ENCODE measurements around the gene RNF214.

The RNF214 gene

DNA sequence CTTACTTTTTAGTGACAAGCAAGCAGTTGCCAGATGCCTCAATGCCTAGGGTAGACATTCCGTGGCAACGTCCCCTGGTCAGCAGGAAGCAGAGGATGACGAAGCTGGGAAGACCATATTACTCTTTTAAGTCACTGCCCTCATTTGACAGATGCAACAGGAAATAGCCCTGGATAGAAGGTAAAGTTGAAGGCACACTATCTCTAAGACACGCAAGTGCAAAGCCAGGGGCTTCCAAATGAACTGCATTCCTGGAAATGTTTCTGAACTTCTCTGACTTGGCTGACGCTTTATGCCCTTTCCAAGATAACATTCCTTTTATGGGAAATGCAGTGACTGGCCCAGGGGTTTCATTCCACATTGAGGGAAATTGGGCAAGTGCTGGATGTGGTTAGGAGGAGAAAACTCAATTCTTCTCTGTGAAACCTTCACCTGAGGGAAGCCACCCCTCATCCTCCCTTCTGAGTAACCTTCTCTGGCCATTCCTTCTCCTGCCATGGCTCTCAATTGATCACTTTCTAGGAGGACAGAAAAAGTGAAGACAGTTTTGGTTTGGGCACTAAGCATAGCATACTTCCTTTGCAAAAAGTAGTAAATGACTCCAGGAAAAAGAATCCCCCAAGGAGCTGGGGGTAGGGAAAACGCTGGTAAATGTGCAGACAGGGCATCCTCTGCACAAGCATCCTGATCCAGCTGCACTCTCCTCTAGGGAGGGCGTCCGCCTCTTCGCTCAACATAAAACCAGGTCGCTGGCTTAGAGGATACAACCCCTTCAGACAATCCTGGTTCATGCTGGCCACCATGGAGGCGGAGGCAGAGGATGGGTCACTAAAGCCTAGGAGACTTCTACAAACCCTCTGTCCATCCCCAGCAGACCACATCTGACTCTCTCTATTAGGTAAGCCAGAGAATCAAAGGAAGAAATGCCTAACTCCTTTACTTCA is 15.1 kb upstream of the RNF214 start:
- no peak for DNase-seq

DNA sequence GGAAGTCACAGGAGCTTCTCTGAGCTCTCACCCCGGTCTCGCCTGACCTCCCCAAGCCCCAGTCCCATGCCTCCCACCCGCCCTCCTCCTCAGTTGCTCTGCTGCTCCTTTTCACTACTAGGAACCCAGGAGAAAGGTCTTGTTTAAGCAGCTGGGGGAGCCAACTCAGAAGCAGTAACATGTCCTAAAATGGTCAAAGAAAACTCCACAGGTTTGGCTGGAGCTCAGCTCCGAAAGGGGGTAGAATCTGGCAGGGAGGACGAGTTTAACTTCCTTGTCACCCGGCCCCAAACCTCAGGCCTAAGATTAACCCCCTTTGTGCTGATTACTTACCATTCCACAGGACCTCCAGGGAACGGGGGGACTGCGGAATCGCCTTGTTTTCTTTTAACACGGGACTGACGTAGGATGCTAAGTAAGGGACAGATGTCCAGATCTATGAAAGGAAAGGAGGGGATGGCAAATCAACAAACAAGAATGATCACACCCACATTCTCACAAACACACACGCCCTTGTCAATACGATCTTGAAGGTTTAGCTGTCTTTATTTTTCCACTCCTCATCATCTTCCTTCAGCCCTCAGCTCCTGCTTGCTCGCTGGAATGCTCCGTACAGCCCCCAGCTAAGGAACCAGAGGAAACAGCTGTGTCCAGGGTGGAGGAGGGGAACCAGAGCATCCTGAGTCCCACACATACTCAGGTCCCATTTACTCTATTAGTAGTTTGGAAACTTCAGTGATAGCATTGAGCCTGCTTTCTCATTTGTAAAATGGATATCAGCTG is 14.1 kb upstream of the RNF214 start:
- no peak for DNase-seq

DNA sequence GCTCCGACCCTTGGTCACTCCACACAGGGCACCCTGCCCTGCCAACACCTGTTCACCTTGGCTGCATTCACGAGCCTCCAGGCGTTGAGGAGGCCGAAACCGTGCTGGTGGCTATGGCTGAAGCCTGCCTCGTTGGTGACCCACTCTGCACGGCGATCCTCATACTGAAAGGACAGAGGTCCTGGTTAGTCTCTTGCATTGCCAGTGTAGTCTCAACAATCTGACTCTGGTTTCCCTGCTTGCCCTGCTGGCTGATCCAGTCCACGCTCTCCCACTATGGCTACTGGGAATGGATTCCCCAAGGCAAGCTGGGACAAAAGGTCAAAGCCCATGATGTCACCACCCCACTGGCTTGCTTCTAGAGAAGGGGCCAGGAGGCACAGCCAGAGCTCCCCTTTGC is 13.5 kb upstream of the RNF214 start:
- no peak for DNase-seq

DNA sequence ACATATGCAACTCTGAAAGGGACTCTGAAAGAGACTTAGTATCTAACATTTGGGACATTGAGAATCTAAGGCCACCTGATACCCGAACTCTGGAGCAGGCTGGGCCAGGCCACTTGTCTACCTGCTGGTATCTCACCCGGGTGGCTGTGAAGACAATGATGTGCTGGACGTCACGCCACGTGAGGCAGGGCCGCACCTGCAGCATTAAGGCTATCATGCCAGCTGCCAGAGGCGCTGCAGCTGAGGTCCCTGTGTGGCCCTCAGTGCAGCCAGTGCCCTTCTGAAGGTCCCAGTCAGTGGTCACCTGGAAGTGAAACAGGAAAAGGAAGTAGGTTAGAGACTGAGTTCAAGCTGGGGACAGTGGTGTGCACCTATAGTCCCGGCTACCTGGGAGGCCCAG is 13.0 kb upstream of the RNF214 start:
- no peak for DNase-seq

DNA sequence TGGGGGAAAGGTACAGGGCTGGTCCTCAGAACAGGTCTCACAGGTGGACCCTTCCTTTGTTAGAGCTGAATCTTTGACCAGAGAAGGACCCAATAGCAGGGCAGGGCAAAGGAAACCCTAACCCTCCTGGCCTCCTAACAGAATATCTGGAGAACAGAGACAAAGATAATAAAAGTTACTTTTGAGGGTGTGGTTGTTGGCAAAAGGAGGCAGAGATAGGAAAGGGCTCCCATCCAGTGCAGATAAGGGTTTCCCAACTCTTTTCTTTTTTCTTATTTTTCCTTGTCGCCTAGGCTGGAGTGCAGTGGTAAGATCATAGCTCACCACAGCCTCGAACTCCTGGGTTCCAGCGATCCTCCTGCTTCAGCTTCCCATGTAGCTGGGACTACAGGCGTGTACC is 12.5 kb upstream of the RNF214 start:
- DNase-seq = no peak

DNA sequence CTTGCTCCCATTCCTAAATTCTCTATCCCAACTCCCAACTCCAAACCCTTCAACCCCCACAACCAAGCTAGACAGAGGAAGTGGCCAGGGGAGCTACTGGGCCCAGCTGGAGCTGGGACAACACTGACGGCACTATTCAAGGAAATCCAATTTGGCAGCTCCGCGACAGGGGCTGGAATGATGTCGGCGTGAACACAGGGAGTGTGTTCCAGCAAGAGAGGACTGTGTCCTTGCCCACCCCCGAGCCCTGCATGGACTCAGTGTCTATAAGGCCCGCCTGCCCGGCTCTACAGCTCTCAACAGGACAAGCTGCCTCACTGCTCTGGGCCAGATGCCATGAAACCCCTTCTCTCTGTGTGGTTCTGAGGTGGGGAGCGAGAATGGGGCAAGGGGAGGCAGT is 11.9 kb upstream of the RNF214 start:
- peak in 10 of 14 donors; percentile 16 to 86 (median 48) for DNase-seq

DNA sequence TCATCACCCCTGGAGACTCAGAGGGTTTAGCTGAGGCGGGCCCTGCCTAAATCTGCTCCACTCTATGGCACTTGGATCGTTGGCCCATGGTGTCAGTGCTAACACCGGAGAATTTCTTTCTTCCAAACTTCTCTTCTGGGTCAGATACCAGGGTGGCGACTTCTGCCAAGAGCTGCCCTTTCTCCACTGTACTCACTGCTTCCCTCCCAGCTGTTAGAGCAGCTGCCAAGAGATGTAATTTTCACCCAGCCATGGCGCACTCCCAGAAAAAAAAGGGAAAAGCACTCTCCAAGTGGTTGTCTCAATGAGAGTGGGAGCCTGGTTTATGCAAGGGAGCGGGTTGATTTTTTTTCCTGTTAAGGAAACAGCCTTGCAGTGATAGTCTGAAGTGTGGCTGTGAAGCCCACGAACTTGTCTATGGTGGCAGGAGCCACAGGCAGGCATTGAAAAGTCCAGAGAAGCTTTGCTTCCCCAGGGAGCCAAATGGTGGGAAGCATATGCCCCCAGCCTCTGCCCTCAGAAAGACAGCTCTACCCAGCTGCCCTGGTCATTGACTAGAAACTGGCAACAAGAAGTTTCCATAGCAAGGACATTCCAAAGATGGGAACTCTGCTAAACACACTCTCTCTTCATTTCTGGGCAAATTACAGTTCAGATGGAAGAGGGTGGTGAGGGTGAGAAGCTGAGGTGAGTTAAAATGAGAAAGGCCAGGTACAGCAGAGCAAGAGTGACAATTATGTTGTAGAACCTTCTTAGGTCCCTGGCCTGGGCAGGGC is 11.3 kb upstream of the RNF214 start:
- no peak for DNase-seq

DNA sequence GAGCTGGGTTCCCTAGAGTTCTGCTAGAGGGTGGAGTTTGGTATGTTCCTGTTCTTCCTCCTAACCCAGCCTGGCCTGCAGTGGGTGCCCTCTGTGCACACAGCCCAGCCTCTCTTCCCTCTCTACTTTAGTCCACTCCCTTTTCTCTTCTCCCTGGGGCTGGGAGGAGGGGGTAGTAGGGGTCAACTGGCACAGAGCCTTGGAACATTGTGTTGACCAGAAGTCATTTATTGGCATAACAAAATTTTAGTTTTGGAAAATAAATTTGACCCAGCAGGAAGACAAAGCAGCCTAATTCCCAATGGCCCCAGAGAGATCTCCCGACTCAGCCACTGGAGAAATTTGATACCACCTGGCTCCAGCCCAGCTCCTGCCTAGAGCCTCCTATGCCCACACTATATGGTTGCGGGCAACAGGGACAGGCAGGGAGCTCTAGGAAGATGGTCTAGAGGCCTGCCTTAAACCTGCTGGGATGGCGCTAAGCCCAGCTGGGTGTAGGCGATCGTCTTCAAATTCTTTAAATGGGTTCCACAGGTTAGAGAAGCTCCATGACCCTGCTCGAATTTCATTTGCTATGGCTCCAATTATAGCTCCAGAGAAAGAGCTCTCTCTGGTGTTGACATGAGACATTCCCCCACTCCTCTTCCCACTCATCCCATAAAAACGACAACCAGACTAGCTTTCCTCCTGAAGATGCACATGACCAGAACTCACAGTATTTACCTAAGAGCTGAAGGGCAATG is 10.5 kb upstream of the RNF214 start:
- no peak for DNase-seq

DNA sequence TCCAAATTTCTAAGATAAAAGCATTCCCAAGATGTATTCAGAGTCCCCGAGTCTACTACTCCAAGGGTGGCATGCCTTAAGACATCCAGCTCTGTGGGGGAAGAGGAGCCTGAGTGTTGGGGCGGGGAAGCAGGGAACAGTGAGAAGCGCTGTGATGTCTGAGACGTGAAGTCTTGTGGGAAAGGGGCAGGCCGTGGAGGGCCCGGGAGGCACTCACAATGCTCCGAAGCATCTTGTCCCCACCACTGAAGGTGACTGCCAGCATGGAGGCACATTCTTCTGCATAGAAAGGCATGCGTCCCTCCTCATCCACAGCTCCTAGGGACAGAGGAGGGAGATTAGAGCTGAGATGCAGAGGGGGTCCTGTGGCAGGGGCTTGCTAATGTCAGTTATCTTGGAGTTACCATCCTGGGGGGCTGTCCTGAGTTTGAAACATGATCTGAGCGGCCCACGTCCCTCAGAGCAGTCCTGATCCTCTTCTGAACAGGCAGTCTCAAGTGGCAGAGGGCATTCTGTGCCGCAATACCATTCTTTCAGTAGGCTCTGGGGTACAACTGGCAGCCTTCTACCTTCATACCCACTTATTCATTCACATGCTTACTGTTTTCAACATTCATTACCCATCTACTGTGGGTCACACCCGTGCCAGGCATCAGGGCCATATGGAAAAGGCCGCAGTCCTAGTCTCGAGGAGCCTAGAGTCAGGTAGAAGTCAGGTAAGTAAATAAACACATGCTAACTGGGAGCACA is 9.3 kb upstream of the RNF214 start:
- no peak for DNase-seq

DNA sequence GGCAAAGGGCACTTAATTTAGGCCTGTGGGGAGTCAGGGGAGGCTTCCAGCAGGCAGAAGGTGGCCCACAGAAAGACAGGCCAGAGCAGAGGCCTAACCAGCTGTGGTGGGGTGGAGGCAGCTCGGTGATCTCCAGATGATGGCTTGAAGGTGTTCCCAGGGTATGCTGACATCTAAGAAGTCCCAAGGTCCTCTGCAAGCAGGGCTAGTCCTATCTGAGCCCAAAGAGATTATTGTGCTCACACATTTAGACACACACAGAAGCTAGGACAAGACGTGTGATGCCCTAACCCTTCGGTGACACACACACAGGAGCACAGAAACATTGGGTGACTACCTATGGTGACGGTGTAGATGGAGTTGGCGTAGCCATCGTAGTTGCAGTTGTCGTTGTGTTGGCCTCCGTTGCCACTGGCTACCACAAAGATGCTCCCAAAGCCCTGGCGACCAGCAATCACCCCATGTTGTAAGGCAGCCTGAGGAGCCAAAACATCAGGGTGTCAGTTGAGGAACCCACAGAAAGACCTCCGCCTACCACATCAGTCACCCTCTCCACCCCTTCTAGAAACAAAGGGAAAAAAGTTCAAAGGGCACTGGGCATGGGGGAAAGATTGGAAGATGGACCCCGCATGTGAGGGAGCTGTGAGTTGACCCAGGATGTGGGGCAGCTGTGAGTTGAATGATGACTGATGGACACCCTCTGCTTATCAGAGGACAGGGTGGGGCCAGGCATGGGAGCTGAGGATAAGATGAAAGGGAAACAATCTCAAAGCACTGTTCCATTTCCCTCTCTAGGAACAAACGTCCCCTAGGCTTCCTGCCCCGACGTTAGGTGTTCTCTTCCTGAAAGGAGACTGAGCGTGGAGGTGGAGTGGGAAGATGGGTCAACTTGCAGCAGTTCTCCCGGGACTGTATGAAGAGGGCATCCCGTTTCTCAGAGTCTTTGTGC is 8.5 kb upstream of the RNF214 start:
- no peak for DNase-seq

DNA sequence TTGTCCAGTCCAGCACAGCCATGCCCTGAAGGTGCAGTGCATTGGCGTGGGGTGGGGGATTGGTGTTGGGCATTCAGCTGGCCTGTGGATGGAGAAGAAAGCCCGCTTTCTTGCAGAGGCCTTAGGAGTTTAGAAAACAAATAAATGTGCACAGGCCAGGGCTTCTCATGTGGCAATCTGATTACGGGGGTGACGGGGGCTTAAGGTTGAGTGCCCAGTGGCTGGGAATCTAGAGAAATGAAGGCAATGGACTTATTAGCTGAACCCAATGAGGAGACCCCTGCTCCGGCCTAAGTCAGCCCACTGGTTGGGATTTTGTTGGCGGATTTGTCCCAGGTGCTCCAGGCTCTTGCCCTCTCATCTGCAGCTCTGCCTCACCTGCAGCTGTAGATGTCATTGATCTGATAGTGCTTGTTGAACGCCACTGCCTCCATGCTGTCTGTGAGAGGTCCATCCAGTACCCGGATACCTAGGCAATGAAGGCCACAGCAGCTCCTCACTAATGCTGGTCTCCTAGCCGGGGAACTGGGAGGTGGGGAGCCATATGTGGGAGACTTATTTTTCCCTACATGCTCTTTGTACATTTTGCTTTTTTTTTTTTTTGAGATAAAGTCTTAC is 6.8 kb upstream of the RNF214 start:
- DNase-seq = no peak

DNA sequence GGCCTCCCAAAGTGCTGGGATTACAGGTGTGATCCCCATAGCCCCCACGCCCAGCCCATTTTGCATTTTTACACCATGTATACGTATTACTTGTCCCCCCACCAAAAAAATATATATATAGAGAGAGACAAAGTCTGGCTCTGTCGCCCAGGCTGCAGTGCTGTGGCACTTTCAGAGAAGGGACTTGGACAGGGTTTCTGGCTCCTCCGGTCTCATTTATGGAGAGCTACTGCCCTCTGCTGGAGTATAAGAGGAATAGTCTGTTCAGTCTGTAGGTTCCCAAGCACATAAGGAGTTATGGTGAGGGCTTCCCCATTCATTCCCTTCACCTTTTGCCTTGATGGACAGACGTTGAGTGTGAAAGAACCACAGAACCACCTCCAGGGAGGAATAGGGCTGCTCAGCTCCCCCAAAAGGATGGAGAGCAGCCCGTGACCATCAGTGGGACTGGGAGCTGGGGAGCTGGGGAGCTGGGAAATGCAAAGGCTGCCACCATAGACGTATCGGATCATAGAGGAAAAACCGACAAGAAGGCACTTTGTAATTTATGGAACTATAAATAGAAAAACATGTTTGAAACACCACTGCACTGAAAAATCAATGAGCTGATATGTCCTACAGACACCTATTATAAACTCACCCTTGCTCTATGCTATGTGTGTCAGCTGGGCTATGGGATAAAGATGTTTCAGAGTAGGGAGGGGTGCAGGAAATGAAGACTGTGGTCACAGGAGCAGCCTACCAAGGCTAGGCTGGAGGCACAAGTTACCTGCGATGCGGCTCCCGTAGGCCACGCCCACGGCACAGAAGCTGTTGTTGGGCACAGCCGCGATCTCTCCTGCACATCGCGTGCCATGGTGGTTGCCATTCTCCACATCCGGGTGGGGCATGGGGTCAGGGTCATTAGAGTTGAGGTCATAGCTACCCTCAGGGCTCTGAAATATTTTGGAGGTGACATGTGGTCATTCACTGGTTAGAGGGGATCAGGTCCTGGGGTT is 5.8 kb upstream of the RNF214 start:
- DNase-seq = peak in 8 of 14 donors; percentile 21 to 59 (median 34)

DNA sequence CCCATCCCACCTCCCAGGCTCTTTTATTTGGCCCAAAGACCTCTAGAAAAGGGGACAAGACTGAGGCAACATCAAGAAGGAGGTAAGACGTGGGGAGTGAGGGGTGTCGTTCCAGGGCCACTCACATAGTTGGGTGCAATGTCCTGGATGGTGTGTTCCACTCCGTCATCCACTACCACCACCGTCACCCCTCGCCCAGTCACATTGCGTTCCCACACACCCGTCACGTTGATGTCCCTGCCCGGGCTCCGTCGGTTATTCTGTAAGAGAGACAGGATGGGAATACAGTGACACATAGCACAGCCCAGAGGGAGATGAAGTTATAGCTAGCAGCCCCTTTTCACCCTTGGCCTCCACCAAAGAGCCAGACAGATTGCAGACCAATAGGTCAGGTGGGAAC is 4.4 kb upstream of the RNF214 start:
- DNase-seq = no peak

DNA sequence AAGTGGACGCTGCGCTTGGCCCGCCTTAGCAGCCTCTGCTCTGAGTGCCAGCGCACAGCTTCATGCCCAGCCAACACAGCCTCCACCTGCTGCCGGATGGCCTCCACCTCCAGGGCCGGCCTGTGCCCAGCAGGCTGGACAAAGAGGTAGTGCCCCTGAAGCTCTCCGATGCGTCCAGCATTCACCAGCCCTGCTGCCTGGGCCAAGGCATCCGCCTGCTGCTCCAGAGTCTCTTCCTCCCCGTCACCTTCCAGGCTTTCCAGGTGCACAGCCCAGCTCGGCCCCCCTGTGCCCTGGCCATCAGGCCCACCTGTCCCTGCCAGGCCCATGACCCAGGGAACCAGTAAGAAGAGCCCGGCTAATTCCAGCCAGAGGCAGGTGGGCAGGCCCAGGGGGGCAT is 3.1 kb upstream of the RNF214 start:
- no peak for DNase-seq

DNA sequence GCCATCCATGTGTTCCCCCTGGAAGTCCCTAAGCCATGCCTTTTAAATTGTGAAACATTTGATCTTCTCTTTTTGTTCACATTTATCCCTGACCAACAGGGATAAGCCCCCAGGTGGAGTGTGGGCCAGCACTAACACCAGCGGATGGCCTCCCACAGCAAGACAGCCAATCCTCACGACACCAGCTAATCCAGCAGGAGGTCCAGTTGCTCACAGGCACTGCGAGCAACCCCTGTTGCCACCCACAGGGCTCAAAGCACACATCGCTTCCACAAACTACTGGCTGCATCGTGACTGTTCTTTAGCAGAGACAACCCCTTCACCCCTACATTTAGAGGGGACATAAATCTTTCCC is 2.6 kb upstream of the RNF214 start:
- DNase-seq = no peak

DNA sequence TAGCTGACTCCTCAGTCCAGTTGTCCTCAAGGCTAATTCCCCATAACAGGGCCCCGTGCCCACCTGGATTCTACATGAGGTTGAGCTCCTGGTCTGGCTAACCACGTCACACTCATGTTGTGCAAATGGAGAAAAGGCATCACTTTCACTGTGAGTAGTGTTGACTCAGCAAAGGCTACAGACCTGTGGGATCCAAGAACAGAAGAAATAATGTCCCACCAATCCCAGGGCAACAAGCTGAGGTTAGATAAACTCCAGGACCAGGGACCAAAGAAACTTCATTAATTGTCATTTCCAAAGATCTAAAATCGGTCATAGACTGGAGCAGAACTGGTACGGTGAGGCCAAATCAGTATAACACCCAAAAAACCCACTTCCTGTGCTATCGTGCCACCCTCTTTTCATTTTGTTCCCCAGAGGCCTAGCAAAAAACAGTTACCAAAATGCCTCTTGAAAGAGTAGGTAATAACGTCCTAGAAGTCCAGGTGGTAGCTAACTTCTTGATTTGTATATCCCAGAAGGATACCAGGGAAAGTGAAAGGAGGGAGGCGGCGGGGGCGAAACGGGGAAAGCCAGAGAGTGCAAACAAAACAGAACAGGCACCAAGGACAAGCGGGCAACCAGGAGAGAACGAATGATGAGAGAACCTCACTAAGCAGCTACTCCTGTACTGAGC is 2.0 kb upstream of the RNF214 start:
- DNase-seq = no peak

DNA sequence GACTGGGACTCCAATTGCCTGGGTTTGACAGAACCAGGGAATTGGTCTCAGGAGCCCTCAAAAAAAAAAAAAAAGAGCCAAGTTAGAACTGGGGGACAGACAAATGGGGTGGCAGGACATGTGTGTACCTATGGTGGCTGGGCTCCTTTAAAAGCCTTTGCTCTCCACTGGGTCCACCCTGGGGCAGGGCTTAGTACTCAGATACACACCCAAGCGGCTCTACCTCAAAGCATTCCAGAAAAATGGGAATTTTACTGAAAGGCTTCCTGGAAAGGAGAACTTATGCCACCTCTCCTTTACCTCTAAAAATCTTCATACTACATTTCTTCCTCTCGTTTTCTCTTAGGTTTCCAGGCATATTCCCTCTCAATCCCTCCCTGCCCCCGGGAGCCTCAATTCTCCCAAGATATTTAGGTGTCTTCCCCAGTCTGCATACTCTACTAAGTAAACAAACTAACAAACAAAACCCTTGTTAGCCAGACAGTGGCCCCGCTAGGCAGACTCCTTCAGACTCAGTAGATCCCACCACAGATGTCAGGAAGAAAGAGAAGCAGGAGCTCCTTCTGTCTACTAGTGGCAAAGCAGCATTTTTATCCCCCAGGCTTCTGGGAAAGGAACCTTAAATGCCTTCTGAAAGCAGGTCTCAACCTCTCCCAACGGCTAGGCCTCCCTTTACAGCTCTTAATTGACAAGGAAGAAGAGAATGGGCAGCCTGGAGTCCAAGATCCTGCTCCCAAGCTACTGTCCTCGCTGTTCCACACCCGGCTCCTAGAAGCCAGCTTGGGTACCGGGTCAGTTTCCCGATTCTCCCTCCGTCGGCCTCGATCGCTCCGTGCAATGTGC is 1.3 kb upstream of the RNF214 start:
- DNase-seq = no peak

Data from C1 segment of cervical spinal cord (tissue), 14 donors.